Measurements from ENCODE around the gene HSPH1. TPM values are rescaled to one million over a fixed set of nuclear protein-coding genes. Genes with fewer than 3 reads are reported as not detected.

The HSPH1 gene
- total RNA-seq, 1 experiment from 2014 or later = 105 TPM

GRCh38 chr13:31134039-31134711, 27.5 kb downstream of the HSPH1 start:
- Histone ChIP-seq H3K4me1 (replicated peaks; ENCODE audit: insufficient read depth) (no peaks in the 10 kb centered on the region), H3K36me3 (ENCODE audit: low read depth) (peaks cover 18% of the 10 kb centered on the region), H3K4me3 (no peak overlapping the region), H3F3A (ENCODE audit: insufficient read depth, low read depth) (peaks cover 28% of the 10 kb centered on the region), H3K9me2 (ENCODE audit: insufficient read depth) (no peaks in the 10 kb centered on the region), H3K27ac (no peak overlapping the region), H4K20me1 (ENCODE audit: insufficient read depth) (peaks cover 2% of the 10 kb centered on the region; the same call in 1 of the 2 replicates), H3K9me3 (ENCODE audit: insufficient read depth, low read depth) (no peaks in the 10 kb centered on the region), H3K79me2 (ENCODE audit: low read depth) (no peaks in the 10 kb centered on the region), H3K4me2 (no peak overlapping the region), H3K27me3 (ENCODE audit: insufficient read depth, low read depth) (no peaks in the 10 kb centered on the region), H2AFZ (no peak overlapping the region)
- POLR2A ChIA-PET (ENCODE audit: unreplicated experiment) = no interaction called here
- no TSS peak for BruUV-seq (replicated peaks)
- intact Hi-C loops (cut with micrococcal nuclease; ENCODE audit: unreplicated experiment) = loop anchor here (10.0 kb wide), 1 partner anchor 89 kb away; no protein-coding TSS in a partner anchor
- CTCF ChIA-PET = no interaction called here
- no peak for DNase-seq
- TF ChIP-seq EZH2 (IDR thresholded peaks at IDR 0.05; ENCODE audit: low read depth) = no peak
- TF ChIP-seq CTCF (conservative IDR thresholded peaks at IDR 0.05) = no peak

GRCh38 chr13:31133621-31134020, 28.1 kb downstream of the HSPH1 start:
- H2AFZ ChIP-seq = no peak overlapping the region
- no peaks in the 10 kb centered on the region for H3K79me2 ChIP-seq (ENCODE audit: low read depth)
- no peaks in the 10 kb centered on the region for H3K4me1 ChIP-seq (replicated peaks; ENCODE audit: insufficient read depth)
- H3K4me3 ChIP-seq = no peak overlapping the region
- H3K9me2 ChIP-seq (ENCODE audit: insufficient read depth) = no peaks in the 10 kb centered on the region
- peaks cover 14% of the 10 kb centered on the region for H3K36me3 ChIP-seq (ENCODE audit: low read depth)
- no TSS peak for BruUV-seq (replicated peaks)
- H4K20me1 ChIP-seq (ENCODE audit: insufficient read depth) = peaks cover 2% of the 10 kb centered on the region; the same call in 1 of the 2 replicates
- TF ChIP-seq CTCF (conservative IDR thresholded peaks at IDR 0.05) (no peak), EZH2 (IDR thresholded peaks at IDR 0.05; ENCODE audit: low read depth) (no peak)
- H3F3A ChIP-seq (ENCODE audit: insufficient read depth, low read depth) = peaks cover 28% of the 10 kb centered on the region
- H3K4me2 ChIP-seq = no peak overlapping the region
- no peaks in the 10 kb centered on the region for H3K9me3 ChIP-seq (ENCODE audit: insufficient read depth, low read depth)
- intact Hi-C loops (cut with micrococcal nuclease; ENCODE audit: unreplicated experiment) = loop anchor here (10.0 kb wide), 1 partner anchor 89 kb away; no protein-coding TSS in a partner anchor
- CTCF ChIA-PET = no interaction called here
- POLR2A ChIA-PET (ENCODE audit: unreplicated experiment) = no interaction called here
- H3K27me3 ChIP-seq (ENCODE audit: insufficient read depth, low read depth) = no peaks in the 10 kb centered on the region
- H3K27ac ChIP-seq = no peak overlapping the region
- DNase-seq = no peak

- BruUV-seq (replicated peaks) = TSS peak; percentile 9
- no peak overlapping the region for H2AFZ ChIP-seq
- intact Hi-C loops (cut with micrococcal nuclease; ENCODE audit: unreplicated experiment) = loop anchor here (10.0 kb wide), 1 partner anchor 87 kb away; no protein-coding TSS in a partner anchor
- no peaks in the 10 kb centered on the region for H3K36me3 ChIP-seq (ENCODE audit: low read depth)
- peaks cover 18% of the 10 kb centered on the region; the same call in 1 of the 2 replicates for H3F3A ChIP-seq (ENCODE audit: insufficient read depth, low read depth)
- H3K4me2 ChIP-seq = no peak overlapping the region
- ChIA-PET POLR2A (ENCODE audit: unreplicated experiment) (no interaction called here), CTCF (no interaction called here)
- H3K4me3 ChIP-seq = no peak overlapping the region
- H3K79me2 ChIP-seq (ENCODE audit: low read depth) = no peaks in the 10 kb centered on the region
- TF ChIP-seq CTCF (conservative IDR thresholded peaks at IDR 0.05) (no peak), EZH2 (IDR thresholded peaks at IDR 0.05; ENCODE audit: low read depth) (no peak)
- H3K27ac ChIP-seq = no peak overlapping the region
- no peaks in the 10 kb centered on the region for H3K4me1 ChIP-seq (replicated peaks; ENCODE audit: insufficient read depth)
- H3K27me3 ChIP-seq (ENCODE audit: insufficient read depth, low read depth) = peaks cover 7% of the 10 kb centered on the region
- no peaks in the 10 kb centered on the region for H3K9me3 ChIP-seq (ENCODE audit: insufficient read depth, low read depth)
- DNase-seq = no peak
- no peaks in the 10 kb centered on the region for H3K9me2 ChIP-seq (ENCODE audit: insufficient read depth)
- peaks cover 2% of the 10 kb centered on the region; the same call in 1 of the 2 replicates for H4K20me1 ChIP-seq (ENCODE audit: insufficient read depth)
Observed at GRCh38 chr13:31131470-31131961, 30.2 kb downstream of the HSPH1 start.

All from PC-9 (cell line).